ENCODE data around the gene STXBP3.

DNA sequence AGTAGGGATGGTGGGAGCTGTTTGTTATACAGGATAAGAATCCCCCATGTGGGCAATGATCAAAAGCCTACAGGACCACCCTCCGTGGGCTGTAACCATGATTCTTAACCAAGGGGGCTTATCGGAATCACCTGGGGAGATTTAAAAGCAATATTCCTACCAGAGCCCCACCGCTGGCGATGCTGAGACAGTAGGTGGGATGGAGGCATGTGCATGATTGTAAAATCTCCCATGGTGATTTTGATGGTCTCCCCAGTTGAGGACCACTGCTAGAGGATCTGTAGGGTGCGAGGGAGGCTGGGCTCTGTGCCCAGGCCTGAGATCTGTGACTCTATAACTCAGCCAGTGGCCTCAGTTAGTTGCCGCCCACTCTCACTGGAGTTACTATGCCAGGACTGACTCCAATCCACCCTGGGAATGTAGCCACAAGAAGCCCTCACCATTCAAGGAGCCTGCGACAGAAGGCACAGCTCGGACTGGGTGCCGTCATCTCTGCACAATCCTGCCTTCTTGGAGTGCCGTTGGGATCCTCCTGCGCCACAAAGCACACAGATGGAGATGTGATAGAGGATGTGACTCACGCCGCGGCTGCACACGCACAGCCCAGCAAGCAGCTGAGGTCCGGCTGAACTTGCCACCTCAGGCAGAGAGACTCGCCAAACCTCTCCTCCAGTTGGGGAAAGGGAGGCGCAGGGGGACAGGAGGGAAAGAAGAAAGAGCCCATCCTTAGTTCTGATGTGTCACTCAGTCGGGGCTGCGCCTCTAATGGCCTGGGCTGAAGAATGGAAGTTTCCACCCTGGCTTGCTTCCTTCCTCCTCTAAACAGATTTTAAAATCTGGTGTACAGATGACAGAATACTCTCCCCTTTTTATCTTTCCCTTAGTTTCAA lies 83.9 kb downstream of the STXBP3 start:
- TF ChIP-seq, protein P1, sequence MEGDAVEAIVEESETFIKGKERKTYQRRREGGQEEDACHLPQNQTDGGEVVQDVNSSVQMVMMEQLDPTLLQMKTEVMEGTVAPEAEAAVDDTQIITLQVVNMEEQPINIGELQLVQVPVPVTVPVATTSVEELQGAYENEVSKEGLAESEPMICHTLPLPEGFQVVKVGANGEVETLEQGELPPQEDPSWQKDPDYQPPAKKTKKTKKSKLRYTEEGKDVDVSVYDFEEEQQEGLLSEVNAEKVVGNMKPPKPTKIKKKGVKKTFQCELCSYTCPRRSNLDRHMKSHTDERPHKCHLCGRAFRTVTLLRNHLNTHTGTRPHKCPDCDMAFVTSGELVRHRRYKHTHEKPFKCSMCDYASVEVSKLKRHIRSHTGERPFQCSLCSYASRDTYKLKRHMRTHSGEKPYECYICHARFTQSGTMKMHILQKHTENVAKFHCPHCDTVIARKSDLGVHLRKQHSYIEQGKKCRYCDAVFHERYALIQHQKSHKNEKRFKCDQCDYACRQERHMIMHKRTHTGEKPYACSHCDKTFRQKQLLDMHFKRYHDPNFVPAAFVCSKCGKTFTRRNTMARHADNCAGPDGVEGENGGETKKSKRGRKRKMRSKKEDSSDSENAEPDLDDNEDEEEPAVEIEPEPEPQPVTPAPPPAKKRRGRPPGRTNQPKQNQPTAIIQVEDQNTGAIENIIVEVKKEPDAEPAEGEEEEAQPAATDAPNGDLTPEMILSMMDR (IDR thresholded peaks at IDR 0.05; ENCODE audit: low read depth, low read length): no peak
- no peak for TF ChIP-seq EZH2phosphoT487 (IDR thresholded peaks at IDR 0.05; ENCODE audit: low read depth)

Measured in OCI-LY3 (cell line).